GM18517 (cell line): Measurements from ENCODE around the gene B4GALNT1.
"Not testable (repeated sequence)": the region's sequence is repeated elsewhere in the genome, so short reads cannot be mapped to it uniquely, and the experiment has no call there.

Source experiments
- ATAC-seq: cut with Tn5 transposase; IDR thresholded peaks from one replicate; pipeline ENCODE4 v1.9.1; 2021; ENCODE audit warnings: mild to moderate bottlenecking, moderate library complexity; ENCODE audit not compliant: unreplicated experiment

Gene B4GALNT1

DNA sequence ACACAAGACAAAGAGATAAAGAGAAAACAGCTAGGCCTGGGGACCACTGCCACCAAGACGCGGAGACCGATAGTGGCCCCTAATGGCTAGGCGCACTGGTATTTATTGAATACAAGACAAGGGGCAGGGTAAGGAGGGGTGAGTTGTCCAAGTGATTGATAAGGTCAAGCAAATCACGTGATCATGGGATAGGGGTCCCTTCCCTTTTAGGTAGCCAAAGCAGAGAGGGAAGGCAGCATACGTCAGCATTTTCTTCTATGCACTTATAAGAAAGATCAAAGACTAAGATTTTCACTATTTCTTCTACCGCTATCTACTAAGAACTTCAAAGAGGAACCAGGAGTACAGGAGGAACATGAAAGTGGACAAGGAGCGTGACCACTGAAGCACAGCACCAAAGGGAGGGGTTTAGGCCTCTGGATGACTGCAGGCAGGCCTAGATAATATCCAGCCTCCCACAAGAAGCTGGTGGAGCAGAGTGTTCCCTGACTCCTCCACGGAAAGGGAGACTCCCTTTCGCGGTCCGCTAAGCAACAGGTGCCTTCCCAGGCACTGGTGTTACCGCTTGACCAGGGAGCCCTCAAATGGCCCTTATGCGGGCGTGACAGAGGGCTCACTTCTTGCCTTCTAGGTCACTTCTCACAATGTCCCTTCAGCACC is 43.9 kb downstream of the B4GALNT1 start:
- ATAC-seq: not testable (repeated sequence)

DNA sequence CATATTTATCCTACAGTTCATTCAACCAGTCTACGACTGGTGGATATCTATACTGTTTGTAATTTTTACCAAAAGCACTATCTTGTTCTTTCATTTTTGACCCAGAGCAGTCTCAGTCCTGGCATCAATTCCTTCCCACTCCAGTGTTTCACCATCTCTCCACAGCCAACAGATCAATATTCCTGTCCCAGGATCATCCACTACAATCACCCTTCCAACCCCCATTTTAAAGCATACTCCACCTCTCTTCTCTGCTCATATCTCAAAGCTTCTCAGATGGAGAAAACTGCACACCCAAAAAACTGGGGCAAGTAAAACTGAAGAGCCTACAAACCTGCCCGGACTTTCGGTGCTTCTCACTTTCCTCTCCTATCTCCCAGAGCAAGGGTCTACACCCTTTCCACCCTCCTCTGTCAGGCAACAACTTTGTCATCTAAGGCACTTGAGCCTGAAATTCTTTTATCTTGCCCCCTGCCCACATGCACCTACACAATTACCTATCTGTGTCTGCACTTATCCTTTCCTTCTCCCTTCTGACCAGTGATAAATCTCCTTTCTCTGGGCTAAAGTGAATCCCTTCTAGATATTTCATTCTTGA is 46.1 kb downstream of the B4GALNT1 start:
- ATAC-seq: no peak

DNA sequence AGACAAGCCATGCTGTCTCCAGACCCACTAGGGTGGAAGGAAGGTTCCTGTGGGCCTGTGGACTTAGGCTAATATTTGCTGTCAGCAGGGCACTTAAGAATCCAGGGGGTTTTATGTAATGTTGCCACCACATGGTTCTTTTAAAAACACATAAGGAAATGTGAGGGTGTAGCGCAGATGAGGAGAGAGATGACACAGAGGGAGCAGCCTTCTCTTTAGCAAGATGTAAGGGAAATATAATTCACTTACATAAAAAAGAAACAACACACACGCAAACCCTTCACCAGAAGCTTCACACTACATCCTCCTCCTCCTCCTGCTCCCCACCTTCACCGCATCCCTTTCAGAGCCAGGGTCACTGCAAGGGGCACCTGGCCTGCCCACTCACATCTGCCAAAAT is 46.9 kb downstream of the B4GALNT1 start:
- no peak for ATAC-seq

DNA sequence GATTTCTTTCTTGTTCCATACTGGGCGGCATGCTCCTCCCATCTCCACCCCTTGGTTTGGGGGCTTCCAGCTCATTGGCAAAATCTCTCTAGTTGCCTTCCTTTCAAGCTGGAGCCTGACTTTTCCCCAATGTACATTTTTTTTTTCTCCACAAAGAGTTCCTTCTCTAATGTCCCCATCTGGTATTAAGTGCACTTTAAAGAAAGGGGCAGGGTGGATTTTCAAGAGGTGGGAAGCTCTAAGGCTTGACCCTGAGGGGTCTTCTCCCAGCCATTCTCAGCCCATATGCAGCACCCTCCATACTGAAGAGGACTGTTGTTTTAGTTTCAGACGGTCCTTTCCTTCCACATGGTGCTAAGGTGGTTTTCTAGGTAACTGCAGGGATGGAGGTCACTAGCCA is 47.8 kb downstream of the B4GALNT1 start:
- no peak for ATAC-seq

DNA sequence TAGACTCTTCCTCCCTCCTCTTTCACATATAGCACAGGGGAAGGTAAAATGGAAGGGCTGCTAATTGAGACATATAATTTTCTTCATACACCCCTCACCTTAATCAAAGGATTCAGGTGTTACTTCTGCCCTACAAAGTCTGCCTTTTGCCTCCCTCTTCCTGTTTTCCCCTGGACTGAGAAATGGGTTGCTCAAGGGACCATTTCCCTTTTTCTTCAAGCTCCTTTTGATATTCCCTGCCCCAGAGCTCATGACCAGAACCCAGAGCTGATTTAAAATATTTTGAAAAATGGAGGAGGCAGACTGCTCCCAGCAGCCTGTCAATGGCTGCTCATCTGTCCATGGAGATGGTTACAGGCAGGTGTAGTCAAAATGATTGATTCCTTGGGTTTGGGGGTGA is 48.3 kb downstream of the B4GALNT1 start:
- no peak for ATAC-seq

DNA sequence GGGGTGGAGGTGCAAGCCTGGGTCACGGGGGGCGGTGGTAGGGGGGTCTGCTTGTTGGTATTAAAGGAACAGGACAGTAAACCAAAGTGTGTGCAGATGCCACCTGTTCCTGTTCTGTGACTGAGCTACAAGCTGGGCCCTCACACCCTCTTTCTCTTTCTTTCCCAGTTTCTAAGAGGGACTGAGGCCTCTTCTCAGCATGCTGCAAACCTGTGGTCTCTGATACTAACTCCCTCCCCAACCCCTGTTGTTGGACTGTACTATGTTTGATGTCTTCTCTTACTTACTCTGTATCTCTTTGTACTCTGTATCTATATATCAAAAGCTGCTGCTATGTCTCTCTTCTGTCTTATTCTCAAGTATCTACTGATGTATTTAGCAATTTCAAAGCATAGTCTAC is 49.0 kb downstream of the B4GALNT1 start:
- no peak for ATAC-seq

DNA sequence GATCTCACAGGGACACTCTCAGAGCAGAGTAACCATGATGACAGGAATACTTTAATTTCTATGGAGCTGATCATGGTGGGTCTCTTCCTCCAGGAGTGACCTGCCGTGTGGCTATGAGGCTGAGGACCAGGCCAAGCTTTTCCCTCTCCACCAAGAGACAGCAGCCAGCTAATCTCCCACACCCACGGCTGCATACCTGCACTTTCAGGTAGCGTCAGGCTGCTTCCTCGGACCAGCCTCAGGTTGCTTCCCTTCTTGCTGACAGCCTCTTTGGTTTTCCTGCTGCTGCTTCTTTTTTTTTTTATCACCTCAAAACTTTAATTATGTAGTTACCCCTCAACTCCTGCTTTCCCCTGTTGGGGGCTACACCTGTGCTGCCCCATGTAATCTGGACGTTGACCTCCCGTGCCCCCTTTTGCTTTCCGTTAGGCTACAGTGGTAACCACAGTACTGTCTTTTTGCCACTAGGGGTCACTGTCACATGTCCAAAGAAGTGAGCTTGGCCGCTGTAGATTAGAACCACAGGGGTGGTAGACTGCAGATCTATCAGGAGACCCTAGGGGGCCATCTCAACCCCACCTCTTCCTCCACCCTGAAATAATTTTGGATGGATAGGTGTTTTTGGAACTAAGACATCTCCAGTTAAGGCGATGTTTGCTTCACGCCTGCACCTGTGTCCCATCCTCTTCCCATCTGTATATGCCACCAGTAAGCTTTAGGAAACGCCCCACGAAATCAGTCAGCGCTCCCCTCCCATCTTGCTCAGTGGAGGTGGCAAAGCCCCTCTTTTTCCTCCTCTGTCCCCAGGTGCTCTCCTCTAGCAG is 49.8 kb downstream of the B4GALNT1 start:
- ATAC-seq: peak; percentile 91

DNA sequence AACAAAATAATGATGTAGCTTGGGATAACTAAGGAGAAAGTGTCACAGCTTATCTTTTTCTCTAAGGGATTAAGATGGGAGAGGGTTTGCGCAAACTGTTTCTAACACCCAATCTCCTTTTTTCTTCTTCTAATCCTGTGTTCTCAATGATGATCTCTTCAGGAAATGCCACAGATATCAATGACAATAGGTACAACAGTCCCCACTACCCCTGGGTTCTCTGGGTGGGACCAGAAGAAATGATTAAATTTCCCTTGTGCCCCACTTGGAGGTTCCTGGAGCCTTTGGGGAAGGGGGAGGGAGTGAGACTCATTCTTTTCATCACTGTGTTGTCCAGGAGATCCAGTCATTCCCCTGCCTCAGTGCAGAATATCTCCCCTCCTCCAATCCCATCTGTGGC is 50.6 kb downstream of the B4GALNT1 start:
- no peak for ATAC-seq

DNA sequence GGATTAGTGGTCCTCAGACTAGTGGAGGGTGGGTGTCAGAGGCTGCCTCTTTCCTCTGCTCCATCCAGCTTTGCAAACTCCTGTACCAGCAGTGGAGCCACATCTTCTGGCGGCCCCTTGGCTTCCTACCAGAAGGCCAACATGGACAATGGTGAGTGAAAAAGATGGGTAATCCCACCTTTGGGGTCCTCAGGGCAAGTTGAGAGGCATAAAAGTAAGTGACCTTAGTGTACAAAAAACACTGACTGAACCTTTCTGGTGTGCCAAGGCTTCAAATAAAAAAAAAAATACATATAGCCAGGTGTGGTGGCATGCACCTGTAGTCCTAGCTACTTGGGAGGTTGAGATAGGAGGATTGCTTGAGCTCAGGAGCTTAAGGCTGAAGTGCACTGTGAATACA is 51.2 kb downstream of the B4GALNT1 start:
- no peak for ATAC-seq

DNA sequence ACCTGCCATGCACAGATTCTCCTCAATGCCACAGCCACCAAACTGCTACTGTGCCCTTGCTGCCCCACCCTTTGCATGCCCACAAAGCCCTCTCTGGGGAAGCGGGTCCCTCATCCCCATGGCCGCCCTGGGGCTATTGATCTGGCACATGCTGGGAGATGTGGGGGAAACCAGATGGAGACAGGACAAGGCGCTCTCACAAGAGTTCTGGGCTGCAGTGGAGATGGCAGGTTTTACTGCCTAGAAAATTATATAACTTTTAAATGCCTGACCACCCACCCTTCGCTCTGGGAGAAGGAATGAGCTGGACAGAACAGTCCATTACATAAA is 52.6 kb downstream of the B4GALNT1 start:
- no peak for ATAC-seq

DNA sequence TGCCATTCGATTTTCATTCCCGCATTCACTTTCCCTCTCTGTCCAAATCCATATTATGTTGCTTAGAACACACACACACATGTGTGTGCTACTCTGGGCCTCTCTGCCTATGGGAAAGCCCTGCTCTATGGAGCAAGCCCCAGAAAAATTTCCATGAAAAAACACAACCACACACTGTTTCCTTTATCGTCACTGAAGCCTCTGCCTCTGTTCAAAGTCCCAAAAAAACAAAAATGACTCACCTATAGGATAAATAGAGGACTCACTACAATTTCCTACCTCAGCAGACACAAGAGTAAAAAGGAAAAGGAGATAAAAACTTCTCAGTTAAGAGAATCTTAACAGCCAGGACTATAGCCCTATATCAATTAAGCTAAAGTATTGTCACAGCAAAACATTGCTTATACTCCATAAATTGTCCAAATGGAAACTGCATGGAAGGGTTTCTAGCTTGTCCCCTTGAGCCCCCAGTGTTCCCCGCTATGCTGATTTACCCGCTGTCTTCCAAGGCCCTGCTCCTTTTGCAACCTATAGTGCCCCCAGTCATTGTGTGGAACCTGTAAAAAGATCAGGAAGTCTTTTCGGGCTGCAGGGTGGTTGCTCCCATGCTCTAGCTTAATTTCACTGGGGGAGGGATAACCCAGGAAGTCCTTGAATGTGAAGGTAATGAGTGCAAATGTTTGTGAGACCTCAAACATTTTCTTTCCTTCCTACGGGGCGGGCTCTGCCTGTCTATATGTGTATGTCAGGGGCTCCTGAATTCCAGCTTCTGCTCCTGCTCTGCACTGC is 53.1 kb downstream of the B4GALNT1 start:
- ATAC-seq: no peak

DNA sequence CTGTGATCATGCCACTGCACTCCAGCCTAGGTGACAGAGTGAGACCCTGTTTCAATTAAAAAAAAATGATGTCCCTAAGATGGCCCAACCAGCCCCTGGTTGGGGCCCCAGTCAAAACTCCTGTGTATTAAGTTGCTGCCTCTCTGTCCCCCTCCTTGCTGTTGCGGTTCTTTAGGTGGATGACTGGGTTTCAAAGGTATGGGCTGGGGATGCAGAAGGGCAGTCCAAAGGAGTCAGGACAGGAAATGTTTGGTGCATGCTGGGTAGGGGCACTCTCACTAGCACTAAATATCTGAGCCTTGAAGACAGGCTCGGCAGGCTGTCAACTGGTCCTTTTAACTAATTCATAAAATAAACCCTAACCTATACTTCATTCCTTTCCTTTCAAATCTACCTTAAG is 54.0 kb downstream of the B4GALNT1 start:
- no peak for ATAC-seq

DNA sequence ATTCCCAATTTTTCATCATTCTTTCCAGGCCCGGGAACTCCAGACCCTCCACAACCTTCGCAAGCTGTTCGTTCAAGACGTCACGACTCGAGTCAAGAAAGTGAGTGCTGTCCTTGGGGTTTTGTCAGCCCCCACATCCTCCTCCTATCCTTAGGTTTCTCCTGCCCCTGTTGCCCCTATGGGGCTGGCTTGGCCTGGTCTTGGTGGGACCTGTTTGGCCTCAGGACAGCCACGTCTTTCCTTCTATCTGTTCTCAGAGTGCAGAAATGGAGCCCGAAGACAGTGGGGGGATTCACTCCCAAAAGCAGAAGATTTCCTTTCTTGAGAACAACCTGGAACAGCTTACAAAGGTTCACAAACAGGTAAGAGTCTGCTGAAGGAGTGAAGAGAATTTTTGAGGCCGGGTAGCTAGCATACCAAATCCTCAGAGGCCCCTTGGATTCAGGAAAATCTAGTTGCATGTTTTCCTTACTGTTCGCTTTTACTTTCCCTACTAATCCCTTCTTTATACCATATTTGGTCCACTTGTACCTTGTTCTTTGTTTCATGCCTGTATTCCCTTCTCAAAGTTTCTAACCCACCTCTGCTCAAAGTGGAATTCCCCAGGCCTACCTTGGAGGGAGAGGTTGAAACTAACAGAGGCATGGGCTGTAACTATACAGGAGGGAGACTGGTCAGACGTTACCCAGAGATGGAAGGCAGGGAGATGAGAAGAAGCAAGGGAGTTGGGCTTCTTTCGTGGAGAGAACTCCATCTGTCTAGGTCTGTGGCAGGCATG is 54.8 kb downstream of the B4GALNT1 start:
- ATAC-seq: no peak

DNA sequence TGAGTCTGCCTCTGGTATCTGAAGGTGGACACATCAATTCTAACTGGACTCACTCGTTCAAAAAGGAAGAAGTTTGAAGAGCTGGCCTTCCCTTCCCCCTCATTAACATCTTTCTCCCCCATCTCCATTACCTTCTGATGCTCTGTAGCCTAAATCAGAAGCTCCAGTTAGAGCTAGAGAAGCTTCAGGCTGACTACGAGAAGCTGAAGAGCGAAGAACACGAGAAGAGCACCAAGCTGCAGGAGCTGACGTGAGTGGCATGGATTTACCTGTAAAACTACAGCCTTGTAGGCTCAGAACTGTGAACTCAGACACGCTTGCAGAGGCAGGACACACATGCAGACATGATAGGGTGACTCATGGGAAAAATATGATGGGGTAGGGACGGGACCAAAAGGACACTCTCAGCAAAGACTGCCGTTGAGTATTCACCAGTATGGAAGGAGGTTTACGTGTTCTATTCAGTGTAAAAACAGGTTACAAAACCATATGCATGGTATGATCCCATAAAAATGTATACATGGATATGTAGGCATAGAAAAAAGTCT is 56.3 kb downstream of the B4GALNT1 start:
- no peak for ATAC-seq
